Neural progenitor cell (in vitro differentiated cells): ENCODE results near the gene SDK2. TPM values are rescaled to one million over a fixed set of nuclear protein-coding genes. Genes with fewer than 3 reads are reported as not detected.
A peak's percentile ranks its signal among the peaks of the same experiment; 100 is the strongest.
"Not testable (repeated sequence)": the region's sequence is repeated elsewhere in the genome, so short reads cannot be mapped to it uniquely, and the experiment has no call there.

Source experiments
- DNase-seq: peaks from one replicate; pipeline ENCODE4 v3.0.0-alpha.2; 2016; ENCODE audit warnings: low spot score
- H2AFZ ChIP-seq: fragments of 200-600 bp; sonication (generic); replicated peaks from 2 replicates; pipeline ENCODE4 v1.6.1; 2016; ENCODE audit warnings: antibody characterized with exemption
- H3F3A ChIP-seq: fragments of 200-600 bp; sonication (generic); 2 replicates; pipeline ENCODE4 v1.6.1; 2016; ENCODE audit warnings: antibody characterized with exemption, low read depth
- H3K27ac ChIP-seq: fragments of 200-600 bp; sonication (generic); 2 replicates; pipeline ENCODE4 v1.5.1; 2016; ENCODE audit warnings: mild to moderate bottlenecking
- H3K27me3 ChIP-seq: fragments of 200-600 bp; sonication (generic); 2 replicates; pipeline ENCODE4 v1.6.1; 2016; ENCODE audit warnings: mild to moderate bottlenecking, moderate library complexity
- H3K36me3 ChIP-seq: fragments of 200-600 bp; sonication (generic); 2 replicates; pipeline ENCODE4 v1.5.1; 2016
- H3K4me1 ChIP-seq: fragments of 200-600 bp; sonication (generic); 2 replicates; pipeline ENCODE4 v1.6.1; 2016; ENCODE audit warnings: mixed run types
- H3K4me2 ChIP-seq: fragments of 200-600 bp; sonication (generic); 2 replicates; pipeline ENCODE4 v1.6.1; 2016
- H3K4me3 ChIP-seq: fragments of 200-600 bp; sonication (generic); 2 replicates; pipeline ENCODE4 v1.5.1; 2016
- H3K79me2 ChIP-seq: fragments of 200-600 bp; sonication (generic); 2 replicates; pipeline ENCODE4 v1.6.1; 2016; ENCODE audit warnings: low read depth
- H3K9ac ChIP-seq: fragments of 200-600 bp; sonication (generic); 2 replicates; pipeline ENCODE4 v1.6.1; 2016
- H3K9me3 ChIP-seq: fragments of 200-600 bp; sonication (generic); 2 replicates; pipeline ENCODE4 v1.5.1; 2016; ENCODE audit warnings: low read depth
- H4K20me1 ChIP-seq: fragments of 200-600 bp; sonication (generic); 2 replicates; pipeline ENCODE4 v1.6.1; 2016; ENCODE audit warnings: low read depth
- H3K27ac Mint-ChIP-seq: 3 replicates; pipeline ENCODE4 v1.8.0; 2021; ENCODE audit warnings: mixed read lengths
- H3K27me3 Mint-ChIP-seq: 2 replicates; pipeline ENCODE4 v1.8.0; 2022; ENCODE audit warnings: low read depth, mild to moderate bottlenecking, inconsistent platforms, moderate library complexity, mixed read lengths; ENCODE audit not compliant: insufficient read depth
- H3K36me3 Mint-ChIP-seq: 3 replicates; pipeline ENCODE4 v1.8.0; 2021; ENCODE audit warnings: mixed read lengths
- H3K4me1 Mint-ChIP-seq: 3 replicates; pipeline ENCODE4 v1.8.0; 2021; ENCODE audit warnings: mixed read lengths
- H3K4me3 Mint-ChIP-seq: 3 replicates; pipeline ENCODE4 v1.8.0; 2021; ENCODE audit warnings: mild to moderate bottlenecking, moderate library complexity, mixed read lengths
- H3K9me3 Mint-ChIP-seq: 3 replicates; pipeline ENCODE4 v1.8.0; 2020; ENCODE audit warnings: mixed read lengths
- EZH2 ChIP-seq: fragments of 200-600 bp; sonication (generic); IDR thresholded peaks from 2 replicates; pipeline ENCODE4 v1.6.1; 2017; ENCODE audit warnings: antibody characterized with exemption, mild to moderate bottlenecking, moderate library complexity
- EZH2phosphoT487 ChIP-seq: fragments of 200-600 bp; sonication (generic); IDR thresholded peaks from 2 replicates; pipeline ENCODE4 v1.6.1; 2017; ENCODE audit warnings: antibody characterized with exemption
- total RNA-seq: library from RNA; depleted of rRNA; stranded (reverse); fragments of >200 nt; gene quantifications from 2 replicates; pipeline ENCODE4 v1.2.3, GENCODE V29; 2015; ENCODE audit warnings: low replicate concordance
- TF ChIP-seq, protein P1 (sequence below): fragments of 200-600 bp; sonication (generic); IDR thresholded peaks from 2 replicates; pipeline ENCODE4 v1.5.1; 2017; ENCODE audit warnings: antibody characterized with exemption, mild to moderate bottlenecking

SDK2 gene
- total RNA-seq, 1 donor from 2014 or later = 15.3 TPM

DNA sequence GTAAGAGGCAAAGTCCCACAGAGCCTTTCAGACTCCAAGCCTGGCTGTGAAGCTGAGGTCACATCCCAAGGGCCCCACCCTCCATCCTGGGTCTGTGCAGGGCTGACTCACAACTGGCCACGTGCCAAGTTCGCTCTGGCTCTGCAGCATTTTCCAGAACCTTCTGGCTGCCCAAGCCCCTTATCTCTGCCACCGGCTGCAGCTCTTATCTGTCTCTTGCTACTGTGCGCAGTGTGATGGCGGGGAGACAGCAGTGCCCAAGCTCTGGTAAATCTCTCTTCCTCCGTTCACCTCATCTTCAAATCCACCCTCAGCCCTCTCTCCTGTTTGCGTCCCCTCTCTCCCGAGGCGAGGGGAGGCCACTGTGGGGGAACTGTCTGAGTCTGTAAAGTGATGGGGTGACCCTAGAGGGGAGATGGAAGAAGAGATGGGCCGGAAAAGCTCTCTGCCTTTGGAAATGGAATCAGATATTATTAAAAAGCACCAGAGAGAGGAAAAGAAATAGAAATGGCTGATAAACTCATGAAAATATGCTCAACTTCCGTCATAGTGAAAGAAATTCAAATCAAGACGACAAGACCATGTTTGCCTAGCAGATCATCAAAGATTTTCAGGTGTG is 169.8 kb downstream of the SDK2 start:
- peaks cover 15% of the 10 kb centered on the region for H3K36me3 Mint-ChIP-seq
- peaks cover 4% of the 10 kb centered on the region for H3K27me3 Mint-ChIP-seq
- Histone ChIP-seq H3K4me3 (no peak overlapping the region), H3K27me3 (no peaks in the 10 kb centered on the region), H3K9ac (no peak overlapping the region), H3K27ac (no peak overlapping the region), H3F3A (peaks cover 11% of the 10 kb centered on the region), H3K4me1 (peaks cover 24% of the 10 kb centered on the region), H3K4me2 (no peak overlapping the region), H2AFZ (no peak overlapping the region), H3K79me2 (no peaks in the 10 kb centered on the region), H3K36me3 (no peaks in the 10 kb centered on the region), H4K20me1 (peaks cover 29% of the 10 kb centered on the region), H3K9me3 (no peaks in the 10 kb centered on the region)
- TF ChIP-seq, protein P1, sequence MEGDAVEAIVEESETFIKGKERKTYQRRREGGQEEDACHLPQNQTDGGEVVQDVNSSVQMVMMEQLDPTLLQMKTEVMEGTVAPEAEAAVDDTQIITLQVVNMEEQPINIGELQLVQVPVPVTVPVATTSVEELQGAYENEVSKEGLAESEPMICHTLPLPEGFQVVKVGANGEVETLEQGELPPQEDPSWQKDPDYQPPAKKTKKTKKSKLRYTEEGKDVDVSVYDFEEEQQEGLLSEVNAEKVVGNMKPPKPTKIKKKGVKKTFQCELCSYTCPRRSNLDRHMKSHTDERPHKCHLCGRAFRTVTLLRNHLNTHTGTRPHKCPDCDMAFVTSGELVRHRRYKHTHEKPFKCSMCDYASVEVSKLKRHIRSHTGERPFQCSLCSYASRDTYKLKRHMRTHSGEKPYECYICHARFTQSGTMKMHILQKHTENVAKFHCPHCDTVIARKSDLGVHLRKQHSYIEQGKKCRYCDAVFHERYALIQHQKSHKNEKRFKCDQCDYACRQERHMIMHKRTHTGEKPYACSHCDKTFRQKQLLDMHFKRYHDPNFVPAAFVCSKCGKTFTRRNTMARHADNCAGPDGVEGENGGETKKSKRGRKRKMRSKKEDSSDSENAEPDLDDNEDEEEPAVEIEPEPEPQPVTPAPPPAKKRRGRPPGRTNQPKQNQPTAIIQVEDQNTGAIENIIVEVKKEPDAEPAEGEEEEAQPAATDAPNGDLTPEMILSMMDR = no peak
- TF ChIP-seq EZH2phosphoT487 (no peak), EZH2 (no peak)
- H3K4me3 Mint-ChIP-seq = no peak overlapping the region
- peaks cover 40% of the 10 kb centered on the region for H3K4me1 Mint-ChIP-seq
- H3K9me3 Mint-ChIP-seq = peaks cover 5% of the 10 kb centered on the region
- H3K27ac Mint-ChIP-seq = peak overlapping the region; percentile 81
- DNase-seq = no peak

GRCh38 chr17:73472715-73473114 is 171.5 kb downstream of the SDK2 start:
- H4K20me1 ChIP-seq = peaks cover 14% of the 10 kb centered on the region
- not testable (repeated sequence) for DNase-seq, H3K27ac ChIP-seq, H3K9me3 Mint-ChIP-seq, H3F3A ChIP-seq, H3K36me3 ChIP-seq, H3K9me3 ChIP-seq, H3K27ac Mint-ChIP-seq, H3K4me3 Mint-ChIP-seq, H3K4me2 ChIP-seq, H3K9ac ChIP-seq, H3K27me3 Mint-ChIP-seq, H3K4me3 ChIP-seq, H2AFZ ChIP-seq, H3K79me2 ChIP-seq, H3K27me3 ChIP-seq, H3K4me1 ChIP-seq
- Mint-ChIP-seq H3K36me3 (peaks cover 13% of the 10 kb centered on the region), H3K4me1 (peaks cover 25% of the 10 kb centered on the region)

DNA sequence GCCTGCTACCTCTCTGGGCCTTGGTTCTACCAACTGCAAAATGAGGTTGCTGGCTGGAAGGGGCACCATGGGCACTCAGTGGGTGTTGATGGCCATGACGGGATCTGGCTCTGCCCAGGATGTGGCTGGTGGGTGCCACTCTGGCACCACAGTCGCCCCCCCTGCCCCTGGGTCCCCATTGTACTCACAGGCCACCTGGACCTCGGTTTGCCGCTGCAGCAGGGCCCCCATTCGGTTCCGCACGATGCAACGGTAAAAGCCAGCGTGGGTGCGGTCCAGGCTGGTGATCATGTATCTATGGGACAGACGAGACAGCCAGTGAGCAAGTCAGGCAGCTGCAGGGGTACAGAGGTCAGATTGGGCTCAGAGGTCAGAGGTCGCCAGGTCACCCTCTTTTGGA is 172.3 kb downstream of the SDK2 start:
- peaks cover 5% of the 10 kb centered on the region for H3K9me3 Mint-ChIP-seq
- H3K79me2 ChIP-seq = no peaks in the 10 kb centered on the region
- peaks cover 4% of the 10 kb centered on the region for H3K27me3 Mint-ChIP-seq
- no peak overlapping the region for H3K4me2 ChIP-seq
- peaks cover 13% of the 10 kb centered on the region for H3K36me3 Mint-ChIP-seq
- H3K9me3 ChIP-seq = no peaks in the 10 kb centered on the region
- H3K4me1 Mint-ChIP-seq = peaks cover 25% of the 10 kb centered on the region
- no peak overlapping the region for H2AFZ ChIP-seq
- no peaks in the 10 kb centered on the region for H3K27me3 ChIP-seq
- DNase-seq = no peak
- peaks cover 3% of the 10 kb centered on the region for H3K4me1 ChIP-seq
- no peak overlapping the region for H3K4me3 ChIP-seq
- H3K27ac ChIP-seq = no peak overlapping the region
- no peak overlapping the region for H3K9ac ChIP-seq
- no peak for TF ChIP-seq EZH2
- no peak for TF ChIP-seq EZH2phosphoT487
- TF ChIP-seq, protein P1 = no peak
- H3F3A ChIP-seq = no peaks in the 10 kb centered on the region
- H3K4me3 Mint-ChIP-seq = no peak overlapping the region
- H3K36me3 ChIP-seq = no peaks in the 10 kb centered on the region
- no peak overlapping the region for H3K27ac Mint-ChIP-seq
- peaks cover 14% of the 10 kb centered on the region for H4K20me1 ChIP-seq

GRCh38 chr17:73470316-73470826 is 173.9 kb downstream of the SDK2 start:
- H3K9ac ChIP-seq = no peak overlapping the region
- Mint-ChIP-seq H3K4me3 (no peak overlapping the region), H3K27ac (peak overlapping the region; percentile 10), H3K9me3 (peaks cover 5% of the 10 kb centered on the region), H3K36me3 (peaks cover 13% of the 10 kb centered on the region), H3K27me3 (peaks cover 4% of the 10 kb centered on the region), H3K4me1 (peaks cover 32% of the 10 kb centered on the region)
- no peak for DNase-seq
- H3K4me2 ChIP-seq = no peak overlapping the region
- no peaks in the 10 kb centered on the region for H3K27me3 ChIP-seq
- no peak overlapping the region for H3K4me3 ChIP-seq
- no peaks in the 10 kb centered on the region for H3K9me3 ChIP-seq
- no peaks in the 10 kb centered on the region for H3K79me2 ChIP-seq
- TF ChIP-seq, protein P1 = no peak
- TF ChIP-seq EZH2 (no peak), EZH2phosphoT487 (no peak)
- no peak overlapping the region for H2AFZ ChIP-seq
- H3F3A ChIP-seq = no peaks in the 10 kb centered on the region
- H4K20me1 ChIP-seq = peaks cover 25% of the 10 kb centered on the region
- H3K36me3 ChIP-seq = no peaks in the 10 kb centered on the region
- peak overlapping the region; percentile 53 for H3K27ac ChIP-seq
- peaks cover 12% of the 10 kb centered on the region for H3K4me1 ChIP-seq
